Measurements from ENCODE around the gene PARD3.

The PARD3 gene

DNA sequence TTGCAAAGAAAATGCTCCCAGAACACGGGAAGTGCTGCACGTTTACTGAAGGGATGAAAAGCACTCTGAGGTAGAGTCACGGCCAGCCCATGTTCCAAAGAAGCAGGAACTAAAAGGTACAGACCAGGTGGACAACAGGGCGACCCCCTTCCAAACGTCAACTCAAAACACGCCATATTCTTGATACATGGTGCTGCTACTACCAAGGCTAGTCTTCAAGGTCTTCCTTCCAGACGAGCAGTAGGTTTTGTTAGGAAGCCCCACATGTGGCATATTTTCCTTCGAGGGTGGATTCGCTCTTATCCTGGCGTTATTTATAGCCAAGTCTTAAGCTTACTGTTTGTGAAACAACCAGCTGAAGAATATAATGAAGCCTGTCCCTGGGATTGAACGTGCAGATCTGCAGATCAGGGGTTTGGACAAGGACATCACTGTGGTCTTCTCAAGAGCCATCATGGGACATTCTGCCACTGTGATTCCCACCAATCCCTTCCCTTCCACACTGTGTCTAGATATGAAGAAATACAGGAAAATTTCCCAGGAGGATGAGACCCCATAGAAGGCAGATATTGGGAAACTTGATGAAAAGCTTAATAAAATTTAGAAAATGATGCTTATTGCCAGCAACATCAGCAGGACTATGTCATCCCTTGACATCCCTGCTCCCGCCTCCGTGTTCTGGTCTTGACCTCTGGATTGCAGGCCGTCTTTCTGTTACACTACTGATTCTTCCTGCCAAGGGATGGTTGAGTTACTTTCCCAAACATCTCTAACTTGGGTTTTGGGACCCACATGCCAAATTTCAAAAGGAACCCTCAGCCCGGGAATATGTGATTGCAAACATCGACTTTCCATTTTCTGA lies 734.4 kb downstream of the PARD3 start:
- TF ChIP-seq, protein P1, sequence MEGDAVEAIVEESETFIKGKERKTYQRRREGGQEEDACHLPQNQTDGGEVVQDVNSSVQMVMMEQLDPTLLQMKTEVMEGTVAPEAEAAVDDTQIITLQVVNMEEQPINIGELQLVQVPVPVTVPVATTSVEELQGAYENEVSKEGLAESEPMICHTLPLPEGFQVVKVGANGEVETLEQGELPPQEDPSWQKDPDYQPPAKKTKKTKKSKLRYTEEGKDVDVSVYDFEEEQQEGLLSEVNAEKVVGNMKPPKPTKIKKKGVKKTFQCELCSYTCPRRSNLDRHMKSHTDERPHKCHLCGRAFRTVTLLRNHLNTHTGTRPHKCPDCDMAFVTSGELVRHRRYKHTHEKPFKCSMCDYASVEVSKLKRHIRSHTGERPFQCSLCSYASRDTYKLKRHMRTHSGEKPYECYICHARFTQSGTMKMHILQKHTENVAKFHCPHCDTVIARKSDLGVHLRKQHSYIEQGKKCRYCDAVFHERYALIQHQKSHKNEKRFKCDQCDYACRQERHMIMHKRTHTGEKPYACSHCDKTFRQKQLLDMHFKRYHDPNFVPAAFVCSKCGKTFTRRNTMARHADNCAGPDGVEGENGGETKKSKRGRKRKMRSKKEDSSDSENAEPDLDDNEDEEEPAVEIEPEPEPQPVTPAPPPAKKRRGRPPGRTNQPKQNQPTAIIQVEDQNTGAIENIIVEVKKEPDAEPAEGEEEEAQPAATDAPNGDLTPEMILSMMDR (IDR thresholded peaks at IDR 0.05; ENCODE audit: low read depth, low read length) = no peak
- peak in 1 of 2 donors; percentile 49 for DNase-seq (ENCODE audit: low read depth in 2 of 2)
- no peak overlapping the region for H3K4me3 ChIP-seq (replicated peaks in 1 of 2; ENCODE audit: low read depth in 2 of 2, low read length in 2 of 2)

DNA sequence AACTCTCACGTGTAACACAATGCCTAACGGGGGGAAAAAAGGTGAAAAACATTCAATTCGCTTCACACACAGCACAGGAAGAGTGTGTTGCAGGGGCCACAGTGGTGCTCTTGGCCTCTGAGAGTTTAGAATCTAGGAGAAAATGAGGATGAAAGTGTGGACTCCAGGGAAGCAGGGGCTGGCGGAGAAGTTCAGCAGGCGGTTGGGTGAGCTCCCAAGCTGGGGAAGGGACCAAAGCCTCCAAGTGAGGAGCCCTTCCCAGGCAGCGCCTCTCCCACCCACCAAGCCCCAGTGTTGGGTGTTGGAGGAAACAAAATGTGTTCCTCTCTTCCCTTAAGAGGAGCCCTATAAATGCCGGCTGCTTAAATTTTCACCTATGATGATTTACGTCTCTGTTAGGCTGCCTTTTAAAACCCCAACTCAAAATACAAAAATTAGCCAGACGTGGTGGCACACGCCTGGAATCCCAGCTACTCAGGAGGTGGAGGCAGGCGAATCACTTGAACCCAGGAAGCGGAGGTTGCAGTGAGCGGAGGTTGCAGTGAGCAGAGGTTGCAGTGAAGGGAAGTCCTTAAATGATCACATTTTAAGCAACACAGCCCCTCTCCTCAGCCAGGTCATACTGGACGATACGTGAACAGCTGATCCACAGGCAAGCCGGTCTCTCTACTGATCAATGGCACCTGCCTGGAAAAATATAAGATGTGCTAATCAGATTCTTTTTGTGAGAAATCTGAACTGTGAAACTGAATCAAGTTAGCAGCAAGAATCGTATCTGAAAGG lies 735.2 kb downstream of the PARD3 start:
- no peak overlapping the region for H3K4me3 ChIP-seq (replicated peaks in 1 of 2; ENCODE audit: low read depth in 2 of 2, low read length in 2 of 2)
- no peak for DNase-seq (ENCODE audit: low read depth in 2 of 2)
- TF ChIP-seq, protein P1 (IDR thresholded peaks at IDR 0.05; ENCODE audit: low read depth, low read length) = no peak

DNA sequence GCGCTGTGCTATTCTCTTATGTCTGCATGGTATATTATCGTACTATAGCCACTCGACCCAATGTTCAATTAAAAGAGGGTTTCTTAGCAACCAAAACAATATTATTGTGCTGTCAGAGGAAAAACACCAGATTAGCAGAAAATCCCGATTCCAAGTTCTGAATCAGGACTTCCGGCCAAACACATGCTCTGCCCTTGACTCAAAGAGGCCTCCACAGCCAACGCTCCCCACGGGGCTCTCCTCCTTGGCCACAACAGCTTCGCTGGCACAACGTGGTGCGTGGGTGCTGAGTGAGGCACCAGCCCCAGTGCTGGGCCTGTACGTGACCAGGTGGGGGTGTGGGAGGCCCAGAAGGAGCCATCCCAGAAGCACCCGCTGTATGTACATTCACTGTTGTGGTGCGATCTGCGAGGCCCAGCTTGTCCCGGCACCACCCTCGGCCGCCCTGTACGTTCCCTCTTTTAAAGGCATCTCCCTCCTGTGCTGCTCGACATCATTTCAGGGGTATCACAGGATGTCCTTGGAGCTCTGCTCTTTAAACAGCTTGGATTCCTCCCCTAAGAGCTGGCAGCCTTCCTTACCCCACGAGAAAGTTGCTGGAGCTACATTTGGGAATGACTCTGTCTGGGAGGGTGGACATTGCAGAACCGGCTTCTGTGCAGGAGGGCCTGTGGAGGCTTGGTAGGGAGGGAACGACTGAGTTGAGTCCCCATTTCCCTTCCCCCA lies 736.2 kb downstream of the PARD3 start:
- DNase-seq (ENCODE audit: low read depth in 2 of 2) = peak; percentile 93 to 95
- no peak overlapping the region for H3K4me3 ChIP-seq (replicated peaks in 1 of 2; ENCODE audit: low read depth in 2 of 2, low read length in 2 of 2)
- TF ChIP-seq, protein P1 (IDR thresholded peaks at IDR 0.05; ENCODE audit: low read depth, low read length) = no peak

DNA sequence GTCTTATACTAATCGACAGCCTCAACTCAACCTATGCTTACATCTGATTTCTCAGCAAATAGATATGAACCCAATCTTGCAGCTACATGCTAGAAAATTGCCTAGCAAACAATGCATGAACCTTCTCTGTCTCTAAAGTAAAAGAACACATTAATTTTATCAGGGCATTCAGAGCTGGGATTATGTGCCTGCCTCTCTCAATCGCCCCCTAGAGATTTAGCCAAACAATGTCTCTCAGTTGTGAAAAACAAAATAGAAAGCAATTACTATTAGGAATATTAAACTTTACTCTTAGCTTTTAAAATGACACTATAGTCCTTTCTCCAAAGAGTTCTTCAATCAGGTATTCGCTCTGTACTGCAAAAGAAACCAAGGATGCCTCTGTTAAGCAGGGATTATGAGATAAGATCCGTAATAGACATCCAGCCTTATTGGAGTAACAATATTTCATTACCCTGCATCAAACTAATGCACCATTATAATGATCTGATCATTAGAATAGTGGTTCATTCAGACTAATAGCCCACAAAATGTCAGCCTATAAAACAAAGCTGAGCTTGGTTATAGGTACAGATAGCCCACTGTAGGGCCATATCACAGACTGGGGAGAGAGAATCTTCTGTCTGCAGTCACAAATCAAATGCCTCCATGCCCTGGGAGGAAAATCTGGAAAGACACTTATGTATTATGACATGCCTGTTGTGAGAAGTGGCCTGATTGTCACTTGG lies 736.9 kb downstream of the PARD3 start:
- no peak overlapping the region for H3K4me3 ChIP-seq (replicated peaks in 1 of 2; ENCODE audit: low read depth in 2 of 2, low read length in 2 of 2)
- TF ChIP-seq, protein P1 (IDR thresholded peaks at IDR 0.05; ENCODE audit: low read depth, low read length) = peak; percentile 18
- peak in 1 of 2 donors; percentile 24 for DNase-seq (ENCODE audit: low read depth in 2 of 2)

DNA sequence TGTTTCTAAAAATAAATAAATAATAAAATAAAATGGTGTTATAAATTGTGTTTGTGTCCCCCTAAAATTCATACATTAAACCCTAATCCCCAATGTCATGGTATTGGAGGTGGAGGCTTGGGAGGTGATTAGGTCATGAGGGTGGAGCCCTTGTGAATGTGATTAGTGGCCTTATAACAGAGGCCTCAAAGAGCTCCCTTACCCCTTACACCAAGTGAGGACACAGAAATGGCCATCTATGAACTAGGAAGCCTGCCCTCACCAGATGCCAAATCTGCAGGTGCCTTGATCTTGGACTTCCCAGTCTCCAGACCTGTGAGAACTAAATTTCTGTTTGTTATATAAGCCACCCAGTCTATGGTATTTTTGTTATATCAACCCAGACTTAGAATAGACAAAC lies 738.7 kb downstream of the PARD3 start:
- no peak for DNase-seq (ENCODE audit: low read depth in 2 of 2)
- TF ChIP-seq, protein P1 (IDR thresholded peaks at IDR 0.05; ENCODE audit: low read depth, low read length) = no peak
- H3K4me3 ChIP-seq (replicated peaks in 1 of 2; ENCODE audit: low read depth in 2 of 2, low read length in 2 of 2) = no peak overlapping the region
